ENCODE results near the gene ASB5. TPM values are rescaled to one million over a fixed set of nuclear protein-coding genes. Genes with fewer than 3 reads are reported as not detected.

Gene ASB5
- polyA plus RNA-seq, 1 donor from 2014 or later, result not detected

DNA sequence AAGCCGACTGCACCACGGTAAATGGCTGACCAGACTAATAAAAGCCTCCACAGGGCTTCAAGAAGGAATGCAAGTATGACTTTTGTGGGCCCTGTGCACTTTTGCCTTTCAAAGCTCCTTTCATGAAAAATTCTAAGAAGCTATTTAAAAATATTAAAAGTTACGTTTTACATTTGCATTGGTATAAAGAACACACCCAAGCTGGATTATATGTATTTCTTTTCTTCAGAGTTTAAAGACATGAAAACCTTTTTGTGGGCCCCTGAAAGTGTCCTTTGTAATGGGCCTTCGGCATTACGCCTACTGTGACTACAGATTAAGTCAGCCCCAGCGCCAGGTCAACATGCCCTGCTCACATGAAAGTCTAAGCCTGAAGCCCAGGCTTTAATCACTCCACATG, 20.5 kb upstream of the ASB5 start:
- H3K36me3 ChIP-seq (ENCODE audit: insufficient read depth, low read length), result no peaks in the 10 kb centered on the region
- H3K27ac ChIP-seq (ENCODE audit: low read length), result no peak overlapping the region
- H3K4me2 ChIP-seq (ENCODE audit: low read length), result no peak overlapping the region
- TF ChIP-seq POLR2AphosphoS5 (IDR thresholded peaks at IDR 0.05), result no peak
- TF ChIP-seq, protein P1, sequence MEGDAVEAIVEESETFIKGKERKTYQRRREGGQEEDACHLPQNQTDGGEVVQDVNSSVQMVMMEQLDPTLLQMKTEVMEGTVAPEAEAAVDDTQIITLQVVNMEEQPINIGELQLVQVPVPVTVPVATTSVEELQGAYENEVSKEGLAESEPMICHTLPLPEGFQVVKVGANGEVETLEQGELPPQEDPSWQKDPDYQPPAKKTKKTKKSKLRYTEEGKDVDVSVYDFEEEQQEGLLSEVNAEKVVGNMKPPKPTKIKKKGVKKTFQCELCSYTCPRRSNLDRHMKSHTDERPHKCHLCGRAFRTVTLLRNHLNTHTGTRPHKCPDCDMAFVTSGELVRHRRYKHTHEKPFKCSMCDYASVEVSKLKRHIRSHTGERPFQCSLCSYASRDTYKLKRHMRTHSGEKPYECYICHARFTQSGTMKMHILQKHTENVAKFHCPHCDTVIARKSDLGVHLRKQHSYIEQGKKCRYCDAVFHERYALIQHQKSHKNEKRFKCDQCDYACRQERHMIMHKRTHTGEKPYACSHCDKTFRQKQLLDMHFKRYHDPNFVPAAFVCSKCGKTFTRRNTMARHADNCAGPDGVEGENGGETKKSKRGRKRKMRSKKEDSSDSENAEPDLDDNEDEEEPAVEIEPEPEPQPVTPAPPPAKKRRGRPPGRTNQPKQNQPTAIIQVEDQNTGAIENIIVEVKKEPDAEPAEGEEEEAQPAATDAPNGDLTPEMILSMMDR (IDR thresholded peaks at IDR 0.05; ENCODE audit: poor library complexity, severe bottlenecking), result no peak
- no peak overlapping the region for H3K4me3 ChIP-seq (ENCODE audit: low read length)
- H3K79me2 ChIP-seq (replicated peaks; ENCODE audit: insufficient read depth, low read length), result no peaks in the 10 kb centered on the region
- no peaks in the 10 kb centered on the region for H4K20me1 ChIP-seq (ENCODE audit: insufficient read depth)
- H3F3A ChIP-seq (ENCODE audit: insufficient read depth, low read length, poor library complexity, severe bottlenecking), result no peaks in the 10 kb centered on the region
- H3K9me3 ChIP-seq (ENCODE audit: low read length), result no peaks in the 10 kb centered on the region
- no peak overlapping the region for H3K9ac ChIP-seq (ENCODE audit: low read length)
- no peaks in the 10 kb centered on the region for H3K27me3 ChIP-seq (ENCODE audit: insufficient read depth, low read depth, low read length)
- no peak overlapping the region for H2AFZ ChIP-seq (ENCODE audit: low read depth, low read length)
- H3K9me2 ChIP-seq (ENCODE audit: insufficient read depth, low read length), result no peaks in the 10 kb centered on the region

GRCh38 chr4:176288020-176288419, 19.0 kb upstream of the ASB5 start:
- no peaks in the 10 kb centered on the region for H3K36me3 ChIP-seq (ENCODE audit: insufficient read depth, low read length)
- no peaks in the 10 kb centered on the region for H3K79me2 ChIP-seq (replicated peaks; ENCODE audit: insufficient read depth, low read length)
- H3K9me2 ChIP-seq (ENCODE audit: insufficient read depth, low read length), result no peaks in the 10 kb centered on the region
- H3K9ac ChIP-seq (ENCODE audit: low read length), result no peak overlapping the region
- H3K4me2 ChIP-seq (ENCODE audit: low read length), result no peak overlapping the region
- H3K4me3 ChIP-seq (ENCODE audit: low read length), result no peak overlapping the region
- H4K20me1 ChIP-seq (ENCODE audit: insufficient read depth), result no peaks in the 10 kb centered on the region
- H3K27ac ChIP-seq (ENCODE audit: low read length), result no peak overlapping the region
- H3F3A ChIP-seq (ENCODE audit: insufficient read depth, low read length, poor library complexity, severe bottlenecking), result no peaks in the 10 kb centered on the region
- H3K27me3 ChIP-seq (ENCODE audit: insufficient read depth, low read depth, low read length), result no peaks in the 10 kb centered on the region
- H2AFZ ChIP-seq (ENCODE audit: low read depth, low read length), result no peak overlapping the region
- H3K9me3 ChIP-seq (ENCODE audit: low read length), result no peaks in the 10 kb centered on the region
- TF ChIP-seq REST (IDR thresholded peaks at IDR 0.05; ENCODE audit: borderline replicate concordance) (no peak), EZH2 (IDR thresholded peaks at IDR 0.05; ENCODE audit: borderline replicate concordance, insufficient read depth, low read length, poor library complexity, severe bottlenecking) (no peak), POLR2AphosphoS5 (IDR thresholded peaks at IDR 0.05) (no peak), RAD21 (conservative IDR thresholded peaks at IDR 0.05) (no peak), SMC3 (conservative IDR thresholded peaks at IDR 0.05; ENCODE audit: poor library complexity) (no peak), EP300 (conservative IDR thresholded peaks at IDR 0.05; ENCODE audit: poor library complexity, severe bottlenecking) (no peak), TAF1 (IDR thresholded peaks at IDR 0.05; ENCODE audit: low read depth) (no peak), MXI1 (conservative IDR thresholded peaks at IDR 0.05; ENCODE audit: poor library complexity, severe bottlenecking) (no peak)
- TF ChIP-seq, protein P1 (IDR thresholded peaks at IDR 0.05; ENCODE audit: poor library complexity, severe bottlenecking), result no peak
